Liver (tissue), 9 donors: ENCODE measurements around the gene FGFBP2. TPM values are rescaled to one million over a fixed set of nuclear protein-coding genes. Genes with fewer than 3 reads are reported as not detected.

Experiments used
- DNase-seq: peaks from one replicate; pipeline ENCODE4 v3.0.0-alpha.2; 2017; ENCODE audit warnings: low spot score
- H3K27ac ChIP-seq, 2 donors: one replicate each; pipeline ENCODE4 v1.7.0; 2013; ENCODE audit warnings: inconsistent platforms in 2 of 2, low read length in 2 of 2, control low read depth in 1 of 2, low read depth in 1 of 2, mild to moderate bottlenecking in 1 of 2
- H3K27me3 ChIP-seq, 4 donors: one replicate each; pipeline versions ENCODE4 v1.6.1 to v1.7.0; 2013; ENCODE audit warnings: low read length in 3 of 4, inconsistent platforms in 1 of 4, mild to moderate bottlenecking in 1 of 4, moderate library complexity in 1 of 4; ENCODE audit not compliant: control insufficient read depth in 4 of 4, insufficient read depth in 4 of 4
- H3K36me3 ChIP-seq, 4 donors: one replicate each; pipeline versions ENCODE4 v1.6.1 to v1.7.0; 2013; ENCODE audit warnings: low read length in 3 of 4, mild to moderate bottlenecking in 3 of 4, low read depth in 1 of 4, moderate library complexity in 1 of 4; ENCODE audit not compliant: control insufficient read depth in 4 of 4, insufficient read depth in 3 of 4
- H3K4me1 ChIP-seq, 4 donors: one replicate each; pipeline versions ENCODE4 v1.6.1 to v1.7.0; 2013; ENCODE audit warnings: low read length in 3 of 4, mild to moderate bottlenecking in 3 of 4, moderate library complexity in 1 of 4; ENCODE audit not compliant: control insufficient read depth in 4 of 4, insufficient read depth in 4 of 4
- H3K4me3 ChIP-seq, 3 donors: one replicate each; pipeline versions ENCODE4 v1.6.1 to v1.7.0; 2013; ENCODE audit warnings: low read length in 3 of 3, control low read depth in 1 of 3, low read depth in 1 of 3, mild to moderate bottlenecking in 1 of 3
- H3K9ac ChIP-seq, 2 donors: one replicate each; pipeline ENCODE4 v1.7.0; 2013; ENCODE audit warnings: low read length in 2 of 2, mild to moderate bottlenecking in 2 of 2, moderate library complexity in 2 of 2, control low read depth in 1 of 2, low read depth in 1 of 2
- H3K9me3 ChIP-seq, 4 donors: one replicate each; pipeline versions ENCODE4 v1.6.1 to v1.7.0; 2013; ENCODE audit warnings: low read length in 3 of 4; ENCODE audit not compliant: control insufficient read depth in 4 of 4
- EGR1 ChIP-seq, 2 donors: IDR thresholded peaks; 2 replicates each; pipeline ENCODE4 v1.6.1; 2016 to 2018; ENCODE audit warnings: antibody characterized with exemption in 2 of 2, low read depth in 2 of 2
- FOXA1 ChIP-seq: IDR thresholded peaks from 2 replicates; pipeline ENCODE4 v1.6.1; 2016; ENCODE audit warnings: antibody characterized with exemption
- FOXA2 ChIP-seq: IDR thresholded peaks from 2 replicates; pipeline ENCODE4 v1.6.1; 2016; ENCODE audit warnings: antibody characterized with exemption
- GABPA ChIP-seq, 2 donors: IDR thresholded peaks in 1 of 2; conservative IDR thresholded peaks in 1 of 2; 2 replicates each; pipeline ENCODE4 v1.6.1; 2016; ENCODE audit warnings: antibody characterized with exemption in 2 of 2, mild to moderate bottlenecking in 1 of 2, moderate library complexity in 1 of 2
- HNF4A ChIP-seq, 2 donors: conservative IDR thresholded peaks; 2 replicates each; pipeline ENCODE4 v1.6.1; 2016; ENCODE audit warnings: antibody characterized with exemption in 2 of 2, mild to moderate bottlenecking in 2 of 2
- HNF4G ChIP-seq: IDR thresholded peaks from 2 replicates; pipeline ENCODE4 v1.6.1; 2016; ENCODE audit warnings: antibody characterized with exemption
- JUND ChIP-seq, 2 donors: IDR thresholded peaks; 2 replicates each; pipeline ENCODE4 v1.6.1; 2016; ENCODE audit warnings: antibody characterized with exemption in 2 of 2
- NR2F2 ChIP-seq: IDR thresholded peaks from 2 replicates; pipeline ENCODE4 v1.6.1; 2016; ENCODE audit warnings: antibody characterized with exemption
- RAD21 ChIP-seq, 2 donors: IDR thresholded peaks; 2 replicates each; pipeline ENCODE4 v1.6.1; 2016; ENCODE audit warnings: antibody characterized with exemption in 2 of 2, mild to moderate bottlenecking in 2 of 2
- RXRA ChIP-seq, 2 donors: IDR thresholded peaks; 2 replicates each; pipeline ENCODE4 v1.6.1; 2017 to 2018; ENCODE audit warnings: antibody characterized with exemption in 2 of 2, mild to moderate bottlenecking in 1 of 2
- SP1 ChIP-seq: IDR thresholded peaks from 2 replicates; pipeline ENCODE4 v1.6.1; 2018; ENCODE audit warnings: antibody characterized with exemption, mild to moderate bottlenecking
- TAF1 ChIP-seq: conservative IDR thresholded peaks from 2 replicates; pipeline ENCODE4 v1.6.1; 2016; ENCODE audit warnings: antibody characterized with exemption, mild to moderate bottlenecking
- YY1 ChIP-seq: IDR thresholded peaks from 2 replicates; pipeline ENCODE4 v1.6.1; 2016; ENCODE audit warnings: antibody characterized with exemption, mild to moderate bottlenecking
- WGBS: extraction: QIAGEN DNeasy Blood & Tissue Kit; methylation state at CpG from one replicate; pipeline ENCODE4 v1.1.7; 2013; 5-methylcytosine and 5-hydroxymethylcytosine counted together
- polyA plus RNA-seq, 2 donors: library from polyadenylated mRNA; stranded (reverse) in 1 of 2; unstranded in 1 of 2; fragments of 200-250 nt in 1 of 2; fragments of >200 nt in 1 of 2; fragmentation: Nextera tagmentation in 1 of 2; extraction: Ambion mirVana in 1 of 2; gene quantifications; one replicate each; pipeline versions ENCODE4 v1.2.1 to v1.2.3, GENCODE V29; 2013 to 2015
- total RNA-seq, 2 donors: library from RNA; depleted of rRNA; stranded (reverse); fragments of >200 nt; gene quantifications; one replicate each; pipeline ENCODE4 v1.2.3, GENCODE V29; 2014
- TF ChIP-seq, protein P1 (sequence below): IDR thresholded peaks from 2 replicates; pipeline ENCODE4 v1.6.1; 2016; ENCODE audit warnings: antibody characterized with exemption
- TF ChIP-seq, protein P2 (sequence below): fragments of 150-350 bp; IDR thresholded peaks from 2 replicates; pipeline ENCODE4 v1.5.1; 2017; ENCODE audit warnings: improper control_type of control experiment, low read depth, low read length; ENCODE audit not compliant: missing input control
- TF ChIP-seq, protein P3 (sequence below): IDR thresholded peaks from 2 replicates; pipeline ENCODE4 v1.6.1; 2016; ENCODE audit warnings: antibody characterized with exemption
- TF ChIP-seq, protein P4 (sequence below): IDR thresholded peaks from 2 replicates; pipeline ENCODE4 v1.6.1; 2016; ENCODE audit warnings: antibody characterized with exemption
- TF ChIP-seq, protein P5 (sequence below): IDR thresholded peaks from 2 replicates; pipeline ENCODE4 v1.6.1; 2016; ENCODE audit warnings: antibody characterized with exemption, mild to moderate bottlenecking
- donor health status: healthy.
- donor health status: healthy.
- donor health status: healthy.
- donor health status: healthy.
- donor health status: healthy.

FGFBP2 gene
- total and polyA plus RNA-seq, 4 donors, result 0.14 to 0.60 (median 0.25) TPM; not detected in 1

DNA sequence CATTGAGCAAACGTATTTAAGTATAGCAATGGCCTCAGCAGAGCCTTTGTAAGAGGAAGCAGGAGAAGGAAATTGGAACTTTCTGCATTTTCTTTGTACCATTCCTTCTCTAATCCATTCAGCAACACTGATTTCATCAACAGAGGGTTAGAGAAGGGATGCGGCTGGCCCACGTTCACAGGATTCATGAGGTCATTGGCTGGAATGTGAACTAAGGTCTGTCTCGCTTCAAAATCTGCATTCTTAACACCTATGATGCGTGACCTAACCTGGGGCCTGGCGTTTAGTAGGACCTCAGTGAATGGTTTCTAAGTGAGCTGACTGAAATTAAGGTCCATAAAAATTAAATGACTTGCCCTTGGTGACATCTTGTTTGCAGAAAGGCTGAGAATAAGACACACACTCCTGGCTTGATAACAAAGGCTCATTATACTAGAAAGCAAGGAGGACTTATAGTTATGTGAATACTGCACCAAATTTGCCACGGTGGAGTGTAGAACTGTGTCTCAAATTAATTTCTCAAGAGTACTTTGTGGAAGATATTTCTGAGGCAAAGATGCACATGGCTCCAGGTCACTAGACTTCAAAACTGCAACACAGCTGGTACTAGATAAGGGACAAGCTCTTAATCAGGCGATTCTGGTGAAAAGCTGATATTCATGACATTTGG lies 49.9 kb downstream of the FGFBP2 start:
- H3K27ac ChIP-seq, result no peak overlapping the region
- TF ChIP-seq, protein P1, sequence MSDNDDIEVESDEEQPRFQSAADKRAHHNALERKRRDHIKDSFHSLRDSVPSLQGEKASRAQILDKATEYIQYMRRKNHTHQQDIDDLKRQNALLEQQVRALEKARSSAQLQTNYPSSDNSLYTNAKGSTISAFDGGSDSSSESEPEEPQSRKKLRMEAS, result no peak
- TF ChIP-seq JUND (IDR thresholded peaks at IDR 0.05) (no peak), SP1 (no peak), NR2F2 (no peak), RAD21 (IDR thresholded peaks at IDR 0.05) (no peak), HNF4G (no peak), FOXA2 (no peak), RXRA (IDR thresholded peaks at IDR 0.05) (no peak), TAF1 (no peak), GABPA (IDR thresholded peaks at IDR 0.05 in 1 of 2, conservative IDR thresholded peaks at IDR 0.05 in 1 of 2) (no peak)
- TF ChIP-seq, protein P2, sequence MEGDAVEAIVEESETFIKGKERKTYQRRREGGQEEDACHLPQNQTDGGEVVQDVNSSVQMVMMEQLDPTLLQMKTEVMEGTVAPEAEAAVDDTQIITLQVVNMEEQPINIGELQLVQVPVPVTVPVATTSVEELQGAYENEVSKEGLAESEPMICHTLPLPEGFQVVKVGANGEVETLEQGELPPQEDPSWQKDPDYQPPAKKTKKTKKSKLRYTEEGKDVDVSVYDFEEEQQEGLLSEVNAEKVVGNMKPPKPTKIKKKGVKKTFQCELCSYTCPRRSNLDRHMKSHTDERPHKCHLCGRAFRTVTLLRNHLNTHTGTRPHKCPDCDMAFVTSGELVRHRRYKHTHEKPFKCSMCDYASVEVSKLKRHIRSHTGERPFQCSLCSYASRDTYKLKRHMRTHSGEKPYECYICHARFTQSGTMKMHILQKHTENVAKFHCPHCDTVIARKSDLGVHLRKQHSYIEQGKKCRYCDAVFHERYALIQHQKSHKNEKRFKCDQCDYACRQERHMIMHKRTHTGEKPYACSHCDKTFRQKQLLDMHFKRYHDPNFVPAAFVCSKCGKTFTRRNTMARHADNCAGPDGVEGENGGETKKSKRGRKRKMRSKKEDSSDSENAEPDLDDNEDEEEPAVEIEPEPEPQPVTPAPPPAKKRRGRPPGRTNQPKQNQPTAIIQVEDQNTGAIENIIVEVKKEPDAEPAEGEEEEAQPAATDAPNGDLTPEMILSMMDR, result no peak
- TF ChIP-seq, protein P3, sequence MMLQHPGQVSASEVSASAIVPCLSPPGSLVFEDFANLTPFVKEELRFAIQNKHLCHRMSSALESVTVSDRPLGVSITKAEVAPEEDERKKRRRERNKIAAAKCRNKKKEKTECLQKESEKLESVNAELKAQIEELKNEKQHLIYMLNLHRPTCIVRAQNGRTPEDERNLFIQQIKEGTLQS, result no peak
- TF ChIP-seq, protein P4, sequence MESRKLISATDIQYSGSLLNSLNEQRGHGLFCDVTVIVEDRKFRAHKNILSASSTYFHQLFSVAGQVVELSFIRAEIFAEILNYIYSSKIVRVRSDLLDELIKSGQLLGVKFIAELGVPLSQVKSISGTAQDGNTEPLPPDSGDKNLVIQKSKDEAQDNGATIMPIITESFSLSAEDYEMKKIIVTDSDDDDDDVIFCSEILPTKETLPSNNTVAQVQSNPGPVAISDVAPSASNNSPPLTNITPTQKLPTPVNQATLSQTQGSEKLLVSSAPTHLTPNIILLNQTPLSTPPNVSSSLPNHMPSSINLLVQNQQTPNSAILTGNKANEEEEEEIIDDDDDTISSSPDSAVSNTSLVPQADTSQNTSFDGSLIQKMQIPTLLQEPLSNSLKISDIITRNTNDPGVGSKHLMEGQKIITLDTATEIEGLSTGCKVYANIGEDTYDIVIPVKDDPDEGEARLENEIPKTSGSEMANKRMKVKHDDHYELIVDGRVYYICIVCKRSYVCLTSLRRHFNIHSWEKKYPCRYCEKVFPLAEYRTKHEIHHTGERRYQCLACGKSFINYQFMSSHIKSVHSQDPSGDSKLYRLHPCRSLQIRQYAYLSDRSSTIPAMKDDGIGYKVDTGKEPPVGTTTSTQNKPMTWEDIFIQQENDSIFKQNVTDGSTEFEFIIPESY, result no peak
- H3K9me3 ChIP-seq, result no peaks in the 10 kb centered on the region
- 69% methylated on average over 8 of the region's 8 CpGs for WGBS
- H3K27me3 ChIP-seq, result peaks cover 0 to 8% (median 0%) of the 10 kb centered on the region in 4 donors
- H3K4me1 ChIP-seq, result no peaks in the 10 kb centered on the region
- no peak overlapping the region for H3K9ac ChIP-seq
- H3K4me3 ChIP-seq, result no peak overlapping the region
- no peak for DNase-seq
- H3K36me3 ChIP-seq, result no peaks in the 10 kb centered on the region

DNA sequence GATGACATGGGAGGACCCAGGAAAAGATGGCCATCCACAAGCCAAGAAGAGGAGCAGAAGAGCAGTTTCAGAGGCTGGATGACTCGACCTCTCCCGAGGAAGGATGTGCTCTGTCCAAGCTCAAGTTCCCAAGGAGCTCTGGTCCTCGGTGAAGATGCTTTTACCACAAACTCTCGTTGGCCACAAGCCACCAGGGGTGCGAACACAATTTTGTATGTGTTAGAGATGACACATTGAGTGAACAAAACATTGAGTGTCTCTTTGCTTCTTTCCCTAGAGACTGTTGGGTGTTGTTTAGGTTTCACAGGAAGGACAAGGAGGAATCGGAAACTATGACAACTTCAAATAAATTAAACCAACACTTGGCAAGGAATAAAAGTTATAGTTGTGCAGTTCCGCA lies 50.7 kb downstream of the FGFBP2 start:
- H3K4me3 ChIP-seq, result no peak overlapping the region
- H3K27me3 ChIP-seq, result peaks cover 0 to 5% (median 0%) of the 10 kb centered on the region in 4 donors
- no peak overlapping the region for H3K9ac ChIP-seq
- no peaks in the 10 kb centered on the region for H3K4me1 ChIP-seq
- WGBS, result 71% methylated on average over 7 of the region's 7 CpGs
- DNase-seq, result no peak
- H3K9me3 ChIP-seq, result no peaks in the 10 kb centered on the region
- H3K27ac ChIP-seq, result no peak overlapping the region
- no peaks in the 10 kb centered on the region for H3K36me3 ChIP-seq
- TF ChIP-seq RAD21 (IDR thresholded peaks at IDR 0.05), result no peak
- no peak for TF ChIP-seq TAF1
- TF ChIP-seq SP1, result no peak
- TF ChIP-seq HNF4G, result no peak
- TF ChIP-seq, protein P2, result no peak
- TF ChIP-seq EGR1 (IDR thresholded peaks at IDR 0.05; ENCODE audit: low read depth in 2 of 2), result no peak
- TF ChIP-seq FOXA2, result no peak
- TF ChIP-seq, protein P1, result no peak
- TF ChIP-seq YY1, result no peak
- TF ChIP-seq, protein P5, sequence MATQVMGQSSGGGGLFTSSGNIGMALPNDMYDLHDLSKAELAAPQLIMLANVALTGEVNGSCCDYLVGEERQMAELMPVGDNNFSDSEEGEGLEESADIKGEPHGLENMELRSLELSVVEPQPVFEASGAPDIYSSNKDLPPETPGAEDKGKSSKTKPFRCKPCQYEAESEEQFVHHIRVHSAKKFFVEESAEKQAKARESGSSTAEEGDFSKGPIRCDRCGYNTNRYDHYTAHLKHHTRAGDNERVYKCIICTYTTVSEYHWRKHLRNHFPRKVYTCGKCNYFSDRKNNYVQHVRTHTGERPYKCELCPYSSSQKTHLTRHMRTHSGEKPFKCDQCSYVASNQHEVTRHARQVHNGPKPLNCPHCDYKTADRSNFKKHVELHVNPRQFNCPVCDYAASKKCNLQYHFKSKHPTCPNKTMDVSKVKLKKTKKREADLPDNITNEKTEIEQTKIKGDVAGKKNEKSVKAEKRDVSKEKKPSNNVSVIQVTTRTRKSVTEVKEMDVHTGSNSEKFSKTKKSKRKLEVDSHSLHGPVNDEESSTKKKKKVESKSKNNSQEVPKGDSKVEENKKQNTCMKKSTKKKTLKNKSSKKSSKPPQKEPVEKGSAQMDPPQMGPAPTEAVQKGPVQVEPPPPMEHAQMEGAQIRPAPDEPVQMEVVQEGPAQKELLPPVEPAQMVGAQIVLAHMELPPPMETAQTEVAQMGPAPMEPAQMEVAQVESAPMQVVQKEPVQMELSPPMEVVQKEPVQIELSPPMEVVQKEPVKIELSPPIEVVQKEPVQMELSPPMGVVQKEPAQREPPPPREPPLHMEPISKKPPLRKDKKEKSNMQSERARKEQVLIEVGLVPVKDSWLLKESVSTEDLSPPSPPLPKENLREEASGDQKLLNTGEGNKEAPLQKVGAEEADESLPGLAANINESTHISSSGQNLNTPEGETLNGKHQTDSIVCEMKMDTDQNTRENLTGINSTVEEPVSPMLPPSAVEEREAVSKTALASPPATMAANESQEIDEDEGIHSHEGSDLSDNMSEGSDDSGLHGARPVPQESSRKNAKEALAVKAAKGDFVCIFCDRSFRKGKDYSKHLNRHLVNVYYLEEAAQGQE, result no peak
- TF ChIP-seq HNF4A (conservative IDR thresholded peaks at IDR 0.05), result no peak
- no peak for TF ChIP-seq NR2F2
- no peak for TF ChIP-seq JUND (IDR thresholded peaks at IDR 0.05)
- TF ChIP-seq RXRA (IDR thresholded peaks at IDR 0.05), result no peak
- no peak for TF ChIP-seq FOXA1
- TF ChIP-seq, protein P3, result no peak
